DOHH2 (cell line): ENCODE results near the gene PTER.

ENCODE experiments used
- H3F3A ChIP-seq: fragments of 200-600 bp; sonication (generic), shearing (Covaris generic); 2 replicates; pipeline ENCODE4 v1.6.0; 2016; ENCODE audit warnings: antibody characterized with exemption, mild to moderate bottlenecking; ENCODE audit not compliant: control insufficient read depth, insufficient read depth
- H3K27ac ChIP-seq: fragments of 200-600 bp; sonication (generic); 2 replicates; pipeline ENCODE4 v1.5.1; 2014; ENCODE audit warnings: low read depth, mild to moderate bottlenecking, low read length, moderate library complexity
- H3K27me3 ChIP-seq: fragments of 200-600 bp; sonication (generic); 2 replicates; pipeline ENCODE4 v1.6.1; 2014; ENCODE audit warnings: mild to moderate bottlenecking, low read length, mixed read lengths; ENCODE audit not compliant: control insufficient read depth
- H3K36me3 ChIP-seq: fragments of 200-600 bp; sonication (generic); 2 replicates; pipeline ENCODE4 v1.6.1; 2014; ENCODE audit warnings: mild to moderate bottlenecking, low read length, moderate library complexity, mixed read lengths; ENCODE audit not compliant: control insufficient read depth
- H3K4me1 ChIP-seq: fragments of 200-600 bp; sonication (generic); 2 replicates; pipeline ENCODE4 v1.6.1; 2014; ENCODE audit warnings: mild to moderate bottlenecking, low read length, mixed read lengths; ENCODE audit not compliant: control insufficient read depth
- H3K4me2 ChIP-seq: fragments of 200-600 bp; sonication (generic); 2 replicates; pipeline ENCODE4 v1.6.0; 2014; ENCODE audit warnings: mild to moderate bottlenecking, low read length, moderate library complexity
- H3K4me3 ChIP-seq: fragments of 200-600 bp; sonication (generic); 2 replicates; pipeline ENCODE4 v1.5.1; 2014; ENCODE audit warnings: mild to moderate bottlenecking, low read length, mixed read lengths
- H3K79me2 ChIP-seq: fragments of 200-600 bp; sonication (generic); 2 replicates; pipeline ENCODE4 v1.6.1; 2014; ENCODE audit warnings: mild to moderate bottlenecking, low read length, mixed read lengths; ENCODE audit not compliant: control insufficient read depth
- H3K9me2 ChIP-seq: fragments of 200-600 bp; sonication (generic); replicated peaks from 2 replicates; pipeline ENCODE4 v1.6.1; 2014; ENCODE audit warnings: mild to moderate bottlenecking, low read length, mixed read lengths; ENCODE audit not compliant: control insufficient read depth
- H3K9me3 ChIP-seq: fragments of 200-600 bp; sonication (generic); 2 replicates; pipeline ENCODE4 v1.6.1; 2014; ENCODE audit warnings: antibody characterized with exemption, low read length, mixed read lengths; ENCODE audit not compliant: control insufficient read depth, insufficient read depth
- H4K20me1 ChIP-seq: fragments of 200-600 bp; sonication (generic); 2 replicates; pipeline ENCODE4 v1.6.0; 2014; ENCODE audit warnings: low read depth, mild to moderate bottlenecking, antibody characterized with exemption, low read length, moderate library complexity; ENCODE audit not compliant: control insufficient read depth, insufficient read depth
- CTCF ChIP-seq: fragments of 200-600 bp; sonication (generic); IDR thresholded peaks from one replicate; pipeline ENCODE4 v1.5.1; 2014; ENCODE audit warnings: antibody characterized with exemption, mild to moderate bottlenecking, low read depth, low read length; ENCODE audit not compliant: poor library complexity, severe bottlenecking
- EZH2phosphoT487 ChIP-seq: fragments of 200-600 bp; sonication (generic); IDR thresholded peaks from 2 replicates; pipeline ENCODE4 v1.6.1; 2017; ENCODE audit warnings: borderline replicate concordance, mild to moderate bottlenecking, antibody characterized with exemption, low read length, moderate library complexity, mixed read lengths

Gene PTER

GRCh38 chr10:16491933-16492332 is 55.1 kb downstream of the PTER start:
- Histone ChIP-seq H3K4me2 (no peak overlapping the region), H3K27me3 (no peaks in the 10 kb centered on the region), H3K36me3 (peaks cover 23% of the 10 kb centered on the region), H4K20me1 (no peaks in the 10 kb centered on the region), H3K9me3 (no peaks in the 10 kb centered on the region), H3K9me2 (no peaks in the 10 kb centered on the region), H3K79me2 (no peaks in the 10 kb centered on the region), H3K27ac (no peak overlapping the region), H3F3A (no peaks in the 10 kb centered on the region), H3K4me3 (no peak overlapping the region), H3K4me1 (no peaks in the 10 kb centered on the region)
- TF ChIP-seq CTCF (no peak), EZH2phosphoT487 (no peak)

- Histone ChIP-seq H3K4me3 (no peak overlapping the region), H3K4me1 (no peaks in the 10 kb centered on the region), H3K4me2 (no peak overlapping the region), H3K27ac (no peak overlapping the region), H3K79me2 (no peaks in the 10 kb centered on the region), H3K9me2 (no peaks in the 10 kb centered on the region), H4K20me1 (no peaks in the 10 kb centered on the region), H3F3A (no peaks in the 10 kb centered on the region), H3K36me3 (peaks cover 15% of the 10 kb centered on the region), H3K9me3 (no peaks in the 10 kb centered on the region), H3K27me3 (no peaks in the 10 kb centered on the region)
- no peak for TF ChIP-seq CTCF
- TF ChIP-seq EZH2phosphoT487, result no peak
Measured at GRCh38 chr10:16493884-16494536, 57.2 kb downstream of the PTER start.

- Histone ChIP-seq H4K20me1 (no peaks in the 10 kb centered on the region), H3K9me3 (no peaks in the 10 kb centered on the region), H3K36me3 (peaks cover 3% of the 10 kb centered on the region; the same call in 1 of the 2 replicates), H3K27me3 (no peaks in the 10 kb centered on the region), H3K4me1 (no peaks in the 10 kb centered on the region), H3K9me2 (no peaks in the 10 kb centered on the region), H3F3A (no peaks in the 10 kb centered on the region), H3K4me2 (no peak overlapping the region), H3K79me2 (no peaks in the 10 kb centered on the region), H3K4me3 (no peak overlapping the region), H3K27ac (no peak overlapping the region)
- TF ChIP-seq CTCF (no peak), EZH2phosphoT487 (no peak)
Measured at GRCh38 chr10:16497911-16498310, 61.1 kb downstream of the PTER start.
